Hepatocyte (in vitro differentiated cells): ENCODE results near the gene STARD10. TPM values are rescaled to one million over a fixed set of nuclear protein-coding genes. Genes with fewer than 3 reads are reported as not detected.

ENCODE experiments used
- DNase-seq: peaks from one replicate; pipeline ENCODE4 v3.0.0-alpha.2; 2016; ENCODE audit warnings: low spot score
- H2AFZ ChIP-seq: fragments of 200-600 bp; sonication (generic); 2 replicates; pipeline ENCODE4 v1.6.0; 2016; ENCODE audit warnings: antibody characterized with exemption, mild to moderate bottlenecking
- H3K27ac ChIP-seq: fragments of 200-600 bp; sonication (generic); 2 replicates; pipeline ENCODE4 v1.5.1; 2016; ENCODE audit warnings: mild to moderate bottlenecking
- H3K27me3 ChIP-seq: fragments of 200-600 bp; sonication (generic); 2 replicates; pipeline ENCODE4 v1.6.1; 2016
- H3K36me3 ChIP-seq: fragments of 200-600 bp; sonication (generic); replicated peaks from 2 replicates; pipeline ENCODE4 v1.5.1; 2016; ENCODE audit warnings: low read depth; ENCODE audit not compliant: insufficient read depth
- H3K4me1 ChIP-seq: fragments of 200-600 bp; sonication (generic); 2 replicates; pipeline ENCODE4 v1.5.1; 2016; ENCODE audit warnings: mild to moderate bottlenecking, moderate library complexity; ENCODE audit not compliant: insufficient read depth
- H3K4me2 ChIP-seq: fragments of 200-600 bp; sonication (generic); 2 replicates; pipeline ENCODE4 v1.6.0; 2016
- H3K4me3 ChIP-seq: fragments of 200-600 bp; sonication (generic); 2 replicates; pipeline ENCODE4 v1.5.1; 2016; ENCODE audit warnings: mild to moderate bottlenecking
- H3K79me2 ChIP-seq: fragments of 200-600 bp; sonication (generic); 2 replicates; pipeline ENCODE4 v1.6.0; 2017; ENCODE audit warnings: mild to moderate bottlenecking
- H3K9me2 ChIP-seq: fragments of 200-600 bp; sonication (generic); replicated peaks from 2 replicates; pipeline ENCODE4 v1.6.0; 2017; ENCODE audit warnings: mild to moderate bottlenecking; ENCODE audit not compliant: insufficient read depth
- H3K9me3 ChIP-seq: fragments of 200-600 bp; sonication (generic); 2 replicates; pipeline ENCODE4 v1.5.1; 2016; ENCODE audit warnings: low read depth, mild to moderate bottlenecking
- H4K20me1 ChIP-seq: fragments of 200-600 bp; sonication (generic); 2 replicates; pipeline ENCODE4 v1.6.0; 2016; ENCODE audit warnings: mild to moderate bottlenecking; ENCODE audit not compliant: insufficient read depth, poor library complexity, severe bottlenecking
- EZH2 ChIP-seq: fragments of 200-600 bp; sonication (generic); IDR thresholded peaks from 2 replicates; pipeline ENCODE4 v1.6.1; 2016; ENCODE audit warnings: antibody characterized with exemption, mild to moderate bottlenecking, borderline replicate concordance
- EZH2phosphoT487 ChIP-seq: fragments of 200-600 bp; sonication (generic); IDR thresholded peaks from one replicate; pipeline ENCODE4 v1.6.1; 2018; ENCODE audit warnings: antibody characterized with exemption, mild to moderate bottlenecking, low read depth, moderate library complexity; ENCODE audit not compliant: unreplicated experiment, severe bottlenecking
- WGBS: methylation state at CpG from one replicate; pipeline ENCODE4 v1.1.6; 2016; ENCODE audit warnings: low lambda C conversion rate; ENCODE audit errors: missing lambda C conversion rate; 5-methylcytosine and 5-hydroxymethylcytosine counted together
- polyA plus RNA-seq: library from polyadenylated mRNA; unstranded; fragments of >200 nt; fragmentation: Nextera tagmentation; extraction: Ambion mirVana; gene quantifications from 2 replicates; pipeline ENCODE4 v1.2.1, GENCODE V29; 2016
- total RNA-seq: library from RNA; depleted of rRNA; stranded (reverse); fragments of >200 nt; gene quantifications from 2 replicates; pipeline ENCODE4 v1.2.3, GENCODE V29; 2014
- TF ChIP-seq, protein P1 (sequence below): fragments of 200-600 bp; sonication (generic); IDR thresholded peaks from 2 replicates; pipeline ENCODE4 v1.5.1; 2016; ENCODE audit warnings: antibody characterized with exemption, mild to moderate bottlenecking; ENCODE audit not compliant: poor library complexity

Gene STARD10
- total and polyA plus RNA-seq, 2 experiments from 2014 or later = 290 to 686 TPM

DNA sequence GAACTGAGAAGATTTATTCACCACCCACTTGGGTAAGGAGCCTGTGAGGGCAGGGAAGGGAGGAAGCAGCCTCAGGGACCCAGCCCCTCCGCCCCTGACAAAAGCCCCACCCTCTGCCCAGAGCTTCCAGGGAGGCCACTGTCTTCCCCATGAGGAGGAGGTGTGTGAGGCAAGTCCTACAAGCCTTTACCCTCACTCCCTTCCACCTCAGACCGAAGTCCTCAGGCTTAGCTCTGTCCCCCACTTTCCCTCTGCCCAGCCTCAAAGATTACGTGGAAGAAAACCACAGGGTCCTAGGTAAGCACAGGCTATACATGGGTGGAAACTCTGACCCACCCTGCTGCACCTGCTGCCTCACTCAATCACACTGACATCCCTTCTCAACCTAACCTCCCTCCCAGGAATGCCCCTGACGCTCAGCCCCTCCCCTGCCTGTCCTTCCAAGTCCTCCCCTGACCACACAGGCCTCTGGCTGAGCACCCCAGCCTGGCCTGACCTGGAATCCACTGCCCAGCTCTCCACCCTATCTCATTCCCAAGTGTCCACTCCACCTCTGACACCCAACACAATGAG lies 38.0 kb downstream of the STARD10 start:
- peak overlapping the region; percentile 48 for H3K27ac ChIP-seq
- H3K4me1 ChIP-seq = peaks cover 17% of the 10 kb centered on the region
- no peak for TF ChIP-seq EZH2phosphoT487
- TF ChIP-seq, protein P1, sequence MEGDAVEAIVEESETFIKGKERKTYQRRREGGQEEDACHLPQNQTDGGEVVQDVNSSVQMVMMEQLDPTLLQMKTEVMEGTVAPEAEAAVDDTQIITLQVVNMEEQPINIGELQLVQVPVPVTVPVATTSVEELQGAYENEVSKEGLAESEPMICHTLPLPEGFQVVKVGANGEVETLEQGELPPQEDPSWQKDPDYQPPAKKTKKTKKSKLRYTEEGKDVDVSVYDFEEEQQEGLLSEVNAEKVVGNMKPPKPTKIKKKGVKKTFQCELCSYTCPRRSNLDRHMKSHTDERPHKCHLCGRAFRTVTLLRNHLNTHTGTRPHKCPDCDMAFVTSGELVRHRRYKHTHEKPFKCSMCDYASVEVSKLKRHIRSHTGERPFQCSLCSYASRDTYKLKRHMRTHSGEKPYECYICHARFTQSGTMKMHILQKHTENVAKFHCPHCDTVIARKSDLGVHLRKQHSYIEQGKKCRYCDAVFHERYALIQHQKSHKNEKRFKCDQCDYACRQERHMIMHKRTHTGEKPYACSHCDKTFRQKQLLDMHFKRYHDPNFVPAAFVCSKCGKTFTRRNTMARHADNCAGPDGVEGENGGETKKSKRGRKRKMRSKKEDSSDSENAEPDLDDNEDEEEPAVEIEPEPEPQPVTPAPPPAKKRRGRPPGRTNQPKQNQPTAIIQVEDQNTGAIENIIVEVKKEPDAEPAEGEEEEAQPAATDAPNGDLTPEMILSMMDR = no peak
- TF ChIP-seq EZH2 = no peak
- no peak overlapping the region for H2AFZ ChIP-seq
- no peak overlapping the region for H3K4me2 ChIP-seq
- H3K4me3 ChIP-seq = no peak overlapping the region
- no peaks in the 10 kb centered on the region for H3K36me3 ChIP-seq
- no peak for DNase-seq
- WGBS = 84% methylated on average over 4 of the region's 4 CpGs
- no peaks in the 10 kb centered on the region for H3K9me2 ChIP-seq
- no peaks in the 10 kb centered on the region for H3K27me3 ChIP-seq
- H3K79me2 ChIP-seq = peaks cover 44% of the 10 kb centered on the region
- H4K20me1 ChIP-seq = peaks cover 15% of the 10 kb centered on the region
- H3K9me3 ChIP-seq = no peaks in the 10 kb centered on the region

GRCh38 chr11:72754544-72755155 lies 39.2 kb downstream of the STARD10 start:
- no peak for DNase-seq
- Histone ChIP-seq H3K4me3 (no peak overlapping the region), H2AFZ (no peak overlapping the region), H3K4me2 (no peak overlapping the region), H3K9me3 (no peaks in the 10 kb centered on the region), H3K36me3 (no peaks in the 10 kb centered on the region), H3K27ac (no peak overlapping the region), H3K9me2 (no peaks in the 10 kb centered on the region), H3K27me3 (no peaks in the 10 kb centered on the region), H3K4me1 (peaks cover 21% of the 10 kb centered on the region), H3K79me2 (peaks cover 41% of the 10 kb centered on the region), H4K20me1 (peaks cover 3% of the 10 kb centered on the region)
- TF ChIP-seq EZH2phosphoT487 (no peak), EZH2 (no peak)
- TF ChIP-seq, protein P1 = no peak
- 96% methylated on average over 47 of the region's 48 CpGs for WGBS

DNA sequence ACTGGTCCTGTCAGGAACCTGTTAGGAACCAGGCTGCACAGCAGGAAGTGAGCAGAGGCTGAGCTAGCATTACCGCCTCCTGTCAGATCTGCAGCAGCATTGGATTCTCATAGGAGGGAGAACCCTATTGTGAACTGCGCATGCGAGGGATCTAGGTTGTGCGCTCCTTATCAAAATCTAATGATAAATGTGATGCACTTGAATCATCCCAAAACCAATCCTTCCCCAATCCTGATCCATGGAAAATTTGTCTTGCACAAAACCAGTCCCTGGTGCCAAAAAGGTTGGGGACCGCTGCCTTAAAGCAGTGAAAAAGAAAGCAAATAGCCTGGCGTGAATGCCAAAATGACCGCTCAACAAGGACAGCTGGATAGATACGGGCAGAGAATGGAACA lies 39.7 kb downstream of the STARD10 start:
- H3K4me2 ChIP-seq = no peak overlapping the region
- no peak overlapping the region for H2AFZ ChIP-seq
- peaks cover 21% of the 10 kb centered on the region for H3K4me1 ChIP-seq
- H3K9me2 ChIP-seq = no peaks in the 10 kb centered on the region
- no peak for DNase-seq
- no peaks in the 10 kb centered on the region for H3K36me3 ChIP-seq
- no peak overlapping the region for H3K27ac ChIP-seq
- H3K79me2 ChIP-seq = peaks cover 36% of the 10 kb centered on the region
- 98% methylated on average over 8 of the region's 8 CpGs for WGBS
- TF ChIP-seq, protein P1 = no peak
- no peak for TF ChIP-seq EZH2phosphoT487
- no peak for TF ChIP-seq EZH2
- H3K9me3 ChIP-seq = no peaks in the 10 kb centered on the region
- no peak overlapping the region for H3K4me3 ChIP-seq
- no peaks in the 10 kb centered on the region for H4K20me1 ChIP-seq
- H3K27me3 ChIP-seq = no peaks in the 10 kb centered on the region
